H1 (cell line): Measurements from ENCODE around the gene POU3F2. TPM values are rescaled to one million over a fixed set of nuclear protein-coding genes. Genes with fewer than 3 reads are reported as not detected.

ENCODE experiments used
- CTCF ChIP-seq, 3 experiments: IDR thresholded peaks; 1 replicate in 2 of 3; 2 replicates in 1 of 3; pipeline versions ENCODE4 v1.5.1 to v1.6.1; 2011; ENCODE audit warnings: low read length in 3 of 3, mild to moderate bottlenecking in 3 of 3, inconsistent platforms in 2 of 3, low read depth in 1 of 3, moderate library complexity in 1 of 3; ENCODE audit not compliant: insufficient read depth in 1 of 3; ENCODE audit errors: control extremely low read depth in 1 of 3
- EP300 ChIP-seq, 2 experiments: IDR thresholded peaks; 1 replicate in 1 of 2; 2 replicates in 1 of 2; pipeline ENCODE4 v1.6.1; 2011 to 2012; ENCODE audit warnings: low read depth in 2 of 2, low read length in 2 of 2, mild to moderate bottlenecking in 2 of 2, borderline replicate concordance in 1 of 2, inconsistent platforms in 1 of 2, moderate library complexity in 1 of 2
- RAD21 ChIP-seq, 2 experiments: IDR thresholded peaks in 1 of 2; conservative IDR thresholded peaks in 1 of 2; 2 replicates each; pipeline ENCODE4 v1.6.1; 2011; ENCODE audit warnings: low read depth in 2 of 2, low read length in 2 of 2, improper control_type of control experiment in 1 of 2, inconsistent platforms in 1 of 2, mild to moderate bottlenecking in 1 of 2, moderate library complexity in 1 of 2
- polyA plus RNA-seq, 7 experiments: library from polyadenylated mRNA; depleted of rRNA in 3 of 7; stranded (reverse) in 5 of 7; unstranded in 2 of 7; fragments of >200 nt in 5 of 7; fragments of 200-250 nt in 2 of 7; gene quantifications; 1 replicate in 5 of 7; 2 replicates in 1 of 7; 4 replicates in 1 of 7; pipeline versions ENCODE4 v1.2.1 to v1.2.3, GENCODE V29; 2011 to 2013; ENCODE audit warnings: missing spikeins in 2 of 7, mixed read lengths in 2 of 7
- total RNA-seq: library from RNA; stranded (reverse); fragmentation: NEBNext Ultra II Directional; extraction: Animal tissue kit (Norgen Biotek cat#: 25700); gene quantifications from 2 replicates; pipeline ENCODE4 v1.2.1, GENCODE V29; 2021

POU3F2 gene
- total and polyA plus RNA-seq, 2 of the 8 experiments (the other 6 are each of a cell fraction or from before 2014, with no cell fraction given): 0.09 to 0.35 TPM

- TF ChIP-seq EP300 (IDR thresholded peaks at IDR 0.05; ENCODE audit: borderline replicate concordance in 1 of 2, low read depth in 2 of 2, low read length in 2 of 2) (no peak), CTCF (IDR thresholded peaks at IDR 0.05; ENCODE audit: control extremely low read depth in 1 of 3, insufficient read depth in 1 of 3, low read depth in 1 of 3, low read length in 3 of 3) (no peak), RAD21 (IDR thresholded peaks at IDR 0.05 in 1 of 2, conservative IDR thresholded peaks at IDR 0.05 in 1 of 2; ENCODE audit: low read depth in 2 of 2, low read length in 2 of 2) (no peak)
- TF ChIP-seq, all 59 proteins: peak for 8
Measured at GRCh38 chr6:98831057-98831958, 3.1 kb upstream of the POU3F2 start (continued).
